ENCODE data around the gene LRRC45. TPM values are rescaled to one million over a fixed set of nuclear protein-coding genes. Genes with fewer than 3 reads are reported as not detected.
A peak's percentile ranks its signal among the peaks of the same experiment; 100 is the strongest.

The LRRC45 gene
- total and polyA plus RNA-seq, 2 of the 4 experiments (the other 2 are of a cell fraction) = 7.2 to 10.2 TPM

- DNase-seq (no peak), ATAC-seq (ENCODE audit: low read depth) (no peak)
- Histone ChIP-seq H3K4me3 (ENCODE audit: insufficient read depth, low read depth, low read length) (no peak overlapping the region), H2BK120ac (ENCODE audit: low read depth, low read length) (no peak overlapping the region), H2AK9ac (replicated peaks; ENCODE audit: low read depth, low read length, poor library complexity) (peak overlapping the region; percentile 70), H2BK5ac (ENCODE audit: low read depth, low read length, poor library complexity, severe bottlenecking) (no peak overlapping the region), H3K56ac (ENCODE audit: extremely low read depth, insufficient read depth, low read length) (no peak overlapping the region), H2BK20ac (ENCODE audit: low read depth, low read length) (no peak overlapping the region), H3K9me3 (ENCODE audit: control insufficient read depth, insufficient read depth, low read length) (no peaks in the 10 kb centered on the region), H3K27ac (ENCODE audit: insufficient read depth, low read length) (no peak overlapping the region), H3K4me2 (ENCODE audit: low read depth, low read length) (no peak overlapping the region), H3K4ac (ENCODE audit: low read depth, low read length) (no peak overlapping the region), H3K14ac (replicated peaks; ENCODE audit: low read depth, low read length) (no peak overlapping the region), H3K18ac (ENCODE audit: low read depth, low read length) (no peak overlapping the region), H4K5ac (ENCODE audit: low read depth, low read length) (no peak overlapping the region), H3K9me1 (ENCODE audit: insufficient read depth, low read length) (peaks cover 13% of the 10 kb centered on the region), H4K20me1 (ENCODE audit: insufficient read depth, low read length) (peaks cover 3% of the 10 kb centered on the region), H4K91ac (ENCODE audit: insufficient read depth, low read depth, low read length) (no peak overlapping the region), H2AK5ac (ENCODE audit: low read depth, low read length) (no peak overlapping the region), H3K36me3 (ENCODE audit: control insufficient read depth, insufficient read depth, low read length) (peaks cover 30% of the 10 kb centered on the region), H3K27me3 (ENCODE audit: control insufficient read depth, insufficient read depth, low read length) (no peaks in the 10 kb centered on the region), H2BK15ac (ENCODE audit: low read depth, low read length) (no peak overlapping the region), H3K79me1 (ENCODE audit: low read depth in 1 of 2, low read length in 2 of 2) (peaks cover 10 to 20% of the 10 kb centered on the region in 2 experiments), H3K9ac (ENCODE audit: low read depth, low read length) (no peak overlapping the region), H4K8ac (ENCODE audit: low read depth in 2 of 2, low read length in 2 of 2) (no peak overlapping the region), H3K4me1 (ENCODE audit: control insufficient read depth, insufficient read depth, low read length) (peaks cover 10% of the 10 kb centered on the region), H2AFZ (replicated peaks; ENCODE audit: low read length, poor library complexity) (no peak overlapping the region), H3K23ac (ENCODE audit: low read depth, low read length) (no peak overlapping the region)
- no TSS peak for BruUV-seq (replicated peaks)
- intact Hi-C loops (cut with micrococcal nuclease) = no loop called here
- ChIA-PET POLR2A (ENCODE audit: unreplicated experiment) (no interaction called here), CTCF (no interaction called here)
- TF ChIP-seq CEBPB (IDR thresholded peaks at IDR 0.05; ENCODE audit: low read depth, low read length) = no peak
- no peak for TF ChIP-seq MXI1 (IDR thresholded peaks at IDR 0.05; ENCODE audit: borderline replicate concordance, low read depth, low read length)
- TF ChIP-seq FOS (IDR thresholded peaks at IDR 0.05; ENCODE audit: low read depth, low read length) = no peak
- TF ChIP-seq POLR2A (IDR thresholded peaks at IDR 0.05; ENCODE audit: low read depth, low read length) = no peak
- no peak for TF ChIP-seq SMC3 (IDR thresholded peaks at IDR 0.05; ENCODE audit: low read depth, low read length)
- no peak for TF ChIP-seq RFX5 (IDR thresholded peaks at IDR 0.05; ENCODE audit: low read depth, low read length)
- no peak for TF ChIP-seq CTCF (conservative IDR thresholded peaks at IDR 0.05; ENCODE audit: low read depth, low read length)
- TF ChIP-seq RCOR1 (IDR thresholded peaks at IDR 0.05; ENCODE audit: insufficient replicate concordance, low read length) = no peak
- no peak for TF ChIP-seq MAZ (IDR thresholded peaks at IDR 0.05; ENCODE audit: borderline replicate concordance, low read depth, low read length)
- no peak for TF ChIP-seq BHLHE40 (IDR thresholded peaks at IDR 0.05; ENCODE audit: low read depth, low read length)
- dilution Hi-C loops (cut with HindIII; ENCODE audit: low sequenced_read_pairs, unreplicated experiment) = no loop called here
- WGBS, 2 experiments (ENCODE audit: extremely low coverage in 2 of 2, insufficient read length in 1 of 2) = 96% methylated on average over 13 of the region's 24 CpGs; no CpG with 5 or more reads in 1 of the 2 experiments
- in situ Hi-C loops (cut with MboI; ENCODE audit: low sequenced_read_pairs) = no loop called here
Measured at GRCh38 chr17:82047379-82047778, 24.3 kb downstream of the LRRC45 start.

All from IMR-90 (cell line).